Measurements from ENCODE around the gene CCDC120. TPM values are rescaled to one million over a fixed set of nuclear protein-coding genes. Genes with fewer than 3 reads are reported as not detected.
A peak's percentile ranks its signal among the peaks of the same experiment; 100 is the strongest.

The CCDC120 gene
- total and polyA plus RNA-seq, 9 of the 15 experiments (the other 6 are each of a cell fraction or from before 2014, with no cell fraction given) = 0.13 to 3.6 (median 0.54) TPM

DNA sequence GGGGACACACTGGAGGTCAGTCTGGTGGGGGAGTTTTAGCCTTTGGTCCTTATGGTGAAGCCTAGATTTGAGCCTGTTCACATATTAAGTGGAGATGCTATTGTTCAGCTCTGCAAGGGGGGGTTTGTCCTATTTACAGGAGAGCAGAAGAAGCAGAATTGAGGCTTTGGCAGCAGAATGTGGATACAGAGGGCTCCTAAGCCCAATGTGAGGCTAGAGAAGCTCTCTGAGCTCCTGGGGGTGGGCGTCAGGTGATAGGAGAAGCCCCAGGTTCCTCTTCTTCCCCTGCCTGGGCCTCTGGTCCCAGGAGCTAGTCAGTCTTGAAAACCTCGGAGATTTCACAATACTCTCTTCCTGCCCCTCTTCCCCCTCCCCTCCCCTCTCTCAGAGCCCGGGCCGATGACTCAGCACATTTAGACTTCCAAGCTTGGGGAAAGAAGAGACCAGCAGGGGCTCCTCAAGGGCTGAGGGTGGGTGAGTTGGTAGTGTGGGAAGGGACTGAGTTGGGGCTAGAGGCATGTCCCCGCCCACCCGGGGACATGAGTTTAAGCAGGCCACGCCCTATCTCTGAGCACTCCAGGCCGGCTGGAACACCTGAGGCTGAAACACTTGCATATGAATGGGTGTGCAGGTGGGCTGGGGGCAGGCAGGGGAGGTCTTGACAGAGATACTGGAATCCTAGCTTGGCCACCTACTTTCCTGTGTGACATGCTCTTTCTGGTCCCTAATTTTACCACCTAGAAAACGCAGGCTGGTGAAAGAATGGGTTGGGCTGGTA is 19.0 kb upstream of the CCDC120 start (continued):
- no peak for TF ChIP-seq MEF2A (IDR thresholded peaks at IDR 0.05; ENCODE audit: control insufficient read depth, low read depth, low read length)
- TF ChIP-seq MTA2 (IDR thresholded peaks at IDR 0.05; ENCODE audit: low read depth) = 0 out of 2 replicates have a peak, but pooled peaks have one; percentile 17
- peak; percentile 98 for TF ChIP-seq NFE2L1 (tag; IDR thresholded peaks at IDR 0.05; ENCODE audit: borderline replicate concordance, low read depth)
- peak; percentile 46; the same call in 1 of the 2 replicates for TF ChIP-seq SMARCC2 (IDR thresholded peaks at IDR 0.05; ENCODE audit: low read depth)
- TF ChIP-seq, protein P1, sequence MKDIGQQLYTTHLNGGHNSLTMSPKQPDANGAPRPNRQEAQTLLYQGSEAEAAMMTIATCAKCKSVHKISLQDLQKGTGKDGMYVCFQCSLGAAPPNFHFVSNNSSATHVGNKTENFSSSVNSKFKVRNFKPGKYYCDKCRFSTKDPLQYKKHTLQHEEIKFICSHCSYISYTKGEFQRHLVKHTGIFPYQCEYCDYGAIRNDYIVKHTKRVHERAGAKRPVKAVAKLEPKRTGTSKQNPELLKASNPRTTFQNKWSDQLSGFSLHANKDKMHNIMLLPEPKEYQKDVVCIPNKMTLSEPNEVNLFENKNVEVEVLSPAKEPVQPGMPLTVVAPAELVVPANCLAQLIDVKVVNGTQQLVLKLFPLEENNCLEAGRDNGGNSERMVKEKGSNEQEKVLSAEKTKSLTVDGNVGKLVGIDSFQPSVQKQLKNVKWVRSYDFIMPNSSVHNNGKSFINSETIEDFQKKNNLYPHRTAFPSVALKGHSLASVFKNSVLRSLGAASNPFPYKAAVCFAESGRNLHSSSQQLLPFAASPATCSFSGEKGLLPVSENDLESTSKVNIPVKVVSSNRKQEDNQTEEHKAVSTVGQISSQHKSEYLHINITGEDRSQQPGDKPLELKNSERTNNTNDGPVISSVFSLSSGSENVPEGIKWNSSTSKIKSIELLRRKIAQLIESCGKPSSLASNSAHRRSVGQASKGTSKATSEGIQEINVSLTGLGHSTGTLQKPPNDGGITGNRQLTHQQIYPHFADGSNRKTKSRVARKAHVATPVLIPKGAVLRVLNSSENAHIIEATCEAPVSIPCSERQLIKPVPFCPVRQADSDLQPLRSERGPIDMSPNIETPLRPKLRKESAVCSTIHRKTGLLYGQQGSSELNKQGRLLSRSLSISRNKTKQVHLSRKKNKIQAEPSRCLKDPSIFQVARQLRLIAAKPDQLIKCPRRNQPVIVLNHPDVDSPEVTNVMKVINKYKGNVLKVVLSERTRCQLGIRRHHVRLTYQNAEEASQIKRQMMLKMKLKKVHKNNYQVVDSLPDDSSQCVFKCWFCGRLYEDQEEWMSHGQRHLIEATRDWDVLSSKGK (CRISPR knock-in tag; IDR thresholded peaks at IDR 0.05) = no peak
- TF ChIP-seq, protein P2, sequence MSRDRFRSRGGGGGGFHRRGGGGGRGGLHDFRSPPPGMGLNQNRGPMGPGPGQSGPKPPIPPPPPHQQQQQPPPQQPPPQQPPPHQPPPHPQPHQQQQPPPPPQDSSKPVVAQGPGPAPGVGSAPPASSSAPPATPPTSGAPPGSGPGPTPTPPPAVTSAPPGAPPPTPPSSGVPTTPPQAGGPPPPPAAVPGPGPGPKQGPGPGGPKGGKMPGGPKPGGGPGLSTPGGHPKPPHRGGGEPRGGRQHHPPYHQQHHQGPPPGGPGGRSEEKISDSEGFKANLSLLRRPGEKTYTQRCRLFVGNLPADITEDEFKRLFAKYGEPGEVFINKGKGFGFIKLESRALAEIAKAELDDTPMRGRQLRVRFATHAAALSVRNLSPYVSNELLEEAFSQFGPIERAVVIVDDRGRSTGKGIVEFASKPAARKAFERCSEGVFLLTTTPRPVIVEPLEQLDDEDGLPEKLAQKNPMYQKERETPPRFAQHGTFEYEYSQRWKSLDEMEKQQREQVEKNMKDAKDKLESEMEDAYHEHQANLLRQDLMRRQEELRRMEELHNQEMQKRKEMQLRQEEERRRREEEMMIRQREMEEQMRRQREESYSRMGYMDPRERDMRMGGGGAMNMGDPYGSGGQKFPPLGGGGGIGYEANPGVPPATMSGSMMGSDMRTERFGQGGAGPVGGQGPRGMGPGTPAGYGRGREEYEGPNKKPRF (IDR thresholded peaks at IDR 0.05; ENCODE audit: low read depth, low read length) = no peak
- TF ChIP-seq, protein P3, sequence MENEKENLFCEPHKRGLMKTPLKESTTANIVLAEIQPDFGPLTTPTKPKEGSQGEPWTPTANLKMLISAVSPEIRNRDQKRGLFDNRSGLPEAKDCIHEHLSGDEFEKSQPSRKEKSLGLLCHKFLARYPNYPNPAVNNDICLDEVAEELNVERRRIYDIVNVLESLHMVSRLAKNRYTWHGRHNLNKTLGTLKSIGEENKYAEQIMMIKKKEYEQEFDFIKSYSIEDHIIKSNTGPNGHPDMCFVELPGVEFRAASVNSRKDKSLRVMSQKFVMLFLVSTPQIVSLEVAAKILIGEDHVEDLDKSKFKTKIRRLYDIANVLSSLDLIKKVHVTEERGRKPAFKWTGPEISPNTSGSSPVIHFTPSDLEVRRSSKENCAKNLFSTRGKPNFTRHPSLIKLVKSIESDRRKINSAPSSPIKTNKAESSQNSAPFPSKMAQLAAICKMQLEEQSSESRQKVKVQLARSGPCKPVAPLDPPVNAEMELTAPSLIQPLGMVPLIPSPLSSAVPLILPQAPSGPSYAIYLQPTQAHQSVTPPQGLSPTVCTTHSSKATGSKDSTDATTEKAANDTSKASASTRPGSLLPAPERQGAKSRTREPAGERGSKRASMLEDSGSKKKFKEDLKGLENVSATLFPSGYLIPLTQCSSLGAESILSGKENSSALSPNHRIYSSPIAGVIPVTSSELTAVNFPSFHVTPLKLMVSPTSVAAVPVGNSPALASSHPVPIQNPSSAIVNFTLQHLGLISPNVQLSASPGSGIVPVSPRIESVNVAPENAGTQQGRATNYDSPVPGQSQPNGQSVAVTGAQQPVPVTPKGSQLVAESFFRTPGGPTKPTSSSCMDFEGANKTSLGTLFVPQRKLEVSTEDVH (IDR thresholded peaks at IDR 0.05; ENCODE audit: low read depth, partially characterized antibody) = no peak
- TF ChIP-seq CHD2 (IDR thresholded peaks at IDR 0.05; ENCODE audit: low read depth, low read length) = no peak
- TF ChIP-seq SPI1 (IDR thresholded peaks at IDR 0.05; ENCODE audit: borderline replicate concordance, low read depth, low read length) = no peak
- TF ChIP-seq RAD21 (CRISPR knock-in tag; conservative IDR thresholded peaks at IDR 0.05 in 1 of 2, IDR thresholded peaks at IDR 0.05 in 1 of 2) = peak; percentile 38 to 44; a peak in 3 of 4 replicates
- TF ChIP-seq MAZ (CRISPR knock-in tag; conservative IDR thresholded peaks at IDR 0.05 in 1 of 2, IDR thresholded peaks at IDR 0.05 in 1 of 2) = peak; percentile 38 to 87; a peak in 3 of 4 replicates
- peak; percentile 70 for TF ChIP-seq SMARCE1 (IDR thresholded peaks at IDR 0.05)
- no peak for TF ChIP-seq TBL1XR1 (IDR thresholded peaks at IDR 0.05; ENCODE audit: low read length in 2 of 2)
- no peak for TF ChIP-seq ZNF175 (CRISPR knock-in tag; IDR thresholded peaks at IDR 0.05; ENCODE audit: low read depth)
- no peak for TF ChIP-seq ZNF583 (CRISPR knock-in tag; IDR thresholded peaks at IDR 0.05)
- TF ChIP-seq, protein P4, sequence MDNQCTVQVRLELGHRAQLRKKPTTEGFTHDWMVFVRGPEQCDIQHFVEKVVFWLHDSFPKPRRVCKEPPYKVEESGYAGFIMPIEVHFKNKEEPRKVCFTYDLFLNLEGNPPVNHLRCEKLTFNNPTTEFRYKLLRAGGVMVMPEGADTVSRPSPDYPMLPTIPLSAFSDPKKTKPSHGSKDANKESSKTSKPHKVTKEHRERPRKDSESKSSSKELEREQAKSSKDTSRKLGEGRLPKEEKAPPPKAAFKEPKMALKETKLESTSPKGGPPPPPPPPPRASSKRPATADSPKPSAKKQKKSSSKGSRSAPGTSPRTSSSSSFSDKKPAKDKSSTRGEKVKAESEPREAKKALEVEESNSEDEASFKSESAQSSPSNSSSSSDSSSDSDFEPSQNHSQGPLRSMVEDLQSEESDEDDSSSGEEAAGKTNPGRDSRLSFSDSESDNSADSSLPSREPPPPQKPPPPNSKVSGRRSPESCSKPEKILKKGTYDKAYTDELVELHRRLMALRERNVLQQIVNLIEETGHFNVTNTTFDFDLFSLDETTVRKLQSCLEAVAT (IDR thresholded peaks at IDR 0.05) = no peak
